ENCODE data around the gene SEMA3A.
A peak's percentile ranks its signal among the peaks of the same experiment; 100 is the strongest.
"Not testable (repeated sequence)": the region's sequence is repeated elsewhere in the genome, so short reads cannot be mapped to it uniquely, and the experiment has no call there.

The SEMA3A gene

GRCh38 chr7:84194484-84195271, at the start of gene SEMA3A:
SEMA3A (minus strand) TSS chr7:84194789; CDS start chr7:84194586, 203 bp downstream.
- peak within 1 kb of the TSS; percentile 61 for H3K4me3 ChIP-seq (ENCODE audit: low read depth, low read length)
- in situ Hi-C loops (cut with HindIII; ENCODE audit: low sequenced_read_pairs): loop anchor here (5.0 kb wide), 1 partner anchor 58 kb away; no protein-coding TSS in a partner anchor
- TF ChIP-seq CTCF (IDR thresholded peaks at IDR 0.05; ENCODE audit: low read depth, low read length, missing control alignments): peak; percentile 7
- DNase-seq (ENCODE audit: low read depth): peak; percentile 50

- in situ Hi-C loops (cut with HindIII; ENCODE audit: low sequenced_read_pairs); DNase-seq (ENCODE audit: low read depth); H3K4me3 ChIP-seq (ENCODE audit: low read depth, low read length): not testable (repeated sequence)
These were observed 48.4 kb upstream of the SEMA3A start for GRCh38 chr7:84243037-84243436.

- in situ Hi-C loops (cut with HindIII; ENCODE audit: low sequenced_read_pairs): no loop called here
- TF ChIP-seq CTCF (IDR thresholded peaks at IDR 0.05; ENCODE audit: low read depth, low read length, missing control alignments): no peak
- no peak for DNase-seq (ENCODE audit: low read depth)
- no peak overlapping the region for H3K4me3 ChIP-seq (ENCODE audit: low read depth, low read length)
These were observed 44.0 kb upstream of the SEMA3A start for GRCh38 chr7:84238596-84238995.

- in situ Hi-C loops (cut with HindIII; ENCODE audit: low sequenced_read_pairs): no loop called here
- no peak for DNase-seq (ENCODE audit: low read depth)
- no peak overlapping the region for H3K4me3 ChIP-seq (ENCODE audit: low read depth, low read length)
- TF ChIP-seq CTCF (IDR thresholded peaks at IDR 0.05; ENCODE audit: low read depth, low read length, missing control alignments): no peak
These were observed 43.1 kb upstream of the SEMA3A start for GRCh38 chr7:84237533-84238173.

DNA sequence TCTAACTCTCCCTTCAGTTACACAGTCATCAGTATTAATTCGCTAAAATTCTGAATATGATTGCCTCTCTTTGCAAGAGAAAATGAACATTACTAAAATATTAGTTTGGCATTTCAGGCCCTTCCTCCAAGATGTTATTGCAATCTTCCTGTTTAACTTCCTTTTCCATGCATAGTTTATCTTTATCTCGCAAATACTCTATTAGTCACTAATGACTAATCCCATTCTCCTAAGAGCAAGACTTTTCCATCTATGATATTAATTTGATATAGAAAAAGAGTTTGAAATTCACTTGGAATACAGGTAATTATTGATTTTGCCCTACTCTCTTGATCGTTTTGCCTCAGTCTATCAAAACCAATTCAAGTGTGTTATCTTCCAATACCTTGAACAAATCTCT, 41.8 kb upstream of the SEMA3A start:
- TF ChIP-seq CTCF (IDR thresholded peaks at IDR 0.05; ENCODE audit: low read depth, low read length, missing control alignments): no peak
- DNase-seq (ENCODE audit: low read depth): no peak
- H3K4me3 ChIP-seq (ENCODE audit: low read depth, low read length): no peak overlapping the region
- in situ Hi-C loops (cut with HindIII; ENCODE audit: low sequenced_read_pairs): no loop called here

DNA sequence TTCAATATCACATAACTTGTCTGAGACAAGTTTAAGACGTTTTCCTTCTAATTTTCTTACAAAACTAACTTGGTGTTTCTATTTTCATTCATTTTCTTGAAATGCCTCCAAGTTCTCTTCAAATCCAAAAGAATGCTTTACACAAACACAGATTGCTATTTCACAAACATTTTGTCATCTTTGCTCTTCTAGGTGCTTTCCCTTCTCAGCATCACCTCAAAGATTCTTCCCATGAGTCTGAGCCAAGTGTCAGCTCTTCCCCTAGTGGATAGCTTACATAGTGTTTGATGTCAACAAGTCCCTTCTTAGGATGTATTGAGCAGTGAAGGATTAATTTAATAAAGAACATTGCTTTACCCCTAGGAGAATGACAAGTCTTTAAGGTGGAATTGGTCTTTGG, 38.1 kb upstream of the SEMA3A start:
- no peak for TF ChIP-seq CTCF (IDR thresholded peaks at IDR 0.05; ENCODE audit: low read depth, low read length, missing control alignments)
- in situ Hi-C loops (cut with HindIII; ENCODE audit: low sequenced_read_pairs): no loop called here
- no peak for DNase-seq (ENCODE audit: low read depth)

GRCh38 chr7:84231157-84231556, 36.6 kb upstream of the SEMA3A start:
- no peak for DNase-seq (ENCODE audit: low read depth)
- in situ Hi-C loops (cut with HindIII; ENCODE audit: low sequenced_read_pairs): no loop called here

More for the DNA sequence above, 38.1 kb upstream of the SEMA3A start:
- no peak overlapping the region for H3K4me3 ChIP-seq (ENCODE audit: low read depth, low read length)

More at GRCh38 chr7:84231157-84231556, 36.6 kb upstream of the SEMA3A start:
- H3K4me3 ChIP-seq (ENCODE audit: low read depth, low read length): no peak overlapping the region
- no peak for TF ChIP-seq CTCF (IDR thresholded peaks at IDR 0.05; ENCODE audit: low read depth, low read length, missing control alignments)
